H1 (cell line): Measurements from ENCODE around the gene GRIA4. TPM values are rescaled to one million over a fixed set of nuclear protein-coding genes. Genes with fewer than 3 reads are reported as not detected.

Source experiments
- polyA plus RNA-seq, 7 experiments: library from polyadenylated mRNA; depleted of rRNA in 3 of 7; stranded (reverse) in 5 of 7; unstranded in 2 of 7; fragments of >200 nt in 5 of 7; fragments of 200-250 nt in 2 of 7; gene quantifications; 1 replicate in 5 of 7; 2 replicates in 1 of 7; 4 replicates in 1 of 7; pipeline versions ENCODE4 v1.2.1 to v1.2.3, GENCODE V29; 2011 to 2013; ENCODE audit warnings: missing spikeins in 2 of 7, mixed read lengths in 2 of 7
- total RNA-seq: library from RNA; stranded (reverse); fragmentation: NEBNext Ultra II Directional; extraction: Animal tissue kit (Norgen Biotek cat#: 25700); gene quantifications from 2 replicates; pipeline ENCODE4 v1.2.1, GENCODE V29; 2021
- TF ChIP-seq, protein P1 (sequence below): fragments of 300-600 bp; sonication (generic); IDR thresholded peaks from 2 replicates; pipeline ENCODE4 v1.7.1; 2012; ENCODE audit warnings: low read length, moderate library complexity, mild to moderate bottlenecking, inconsistent platforms; ENCODE audit not compliant: insufficient replicate concordance

Gene GRIA4
- total and polyA plus RNA-seq, 2 of the 8 experiments (the other 6 are each of a cell fraction or from before 2014, with no cell fraction given) = 12.5 to 21.8 TPM

DNA sequence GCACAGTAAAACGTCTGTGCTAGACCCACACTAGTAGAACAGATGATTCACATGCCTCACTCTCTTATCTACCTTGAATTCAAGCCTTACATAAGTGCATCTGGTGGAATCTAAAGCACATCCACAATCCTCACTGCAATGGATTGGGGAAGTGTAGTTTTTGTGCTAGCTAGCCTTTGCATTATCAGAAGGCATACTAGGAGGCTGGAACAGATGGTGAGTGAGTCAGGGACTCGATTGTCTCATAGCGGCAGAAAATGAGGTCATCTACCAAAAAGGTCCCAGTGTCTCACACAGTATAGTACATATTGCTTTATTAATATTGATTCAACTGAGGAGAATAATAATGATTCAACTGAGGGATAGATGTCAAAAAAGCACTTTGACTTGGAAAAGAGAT, 402.9 kb downstream of the GRIA4 start (continued):
- TF ChIP-seq, protein P1, sequence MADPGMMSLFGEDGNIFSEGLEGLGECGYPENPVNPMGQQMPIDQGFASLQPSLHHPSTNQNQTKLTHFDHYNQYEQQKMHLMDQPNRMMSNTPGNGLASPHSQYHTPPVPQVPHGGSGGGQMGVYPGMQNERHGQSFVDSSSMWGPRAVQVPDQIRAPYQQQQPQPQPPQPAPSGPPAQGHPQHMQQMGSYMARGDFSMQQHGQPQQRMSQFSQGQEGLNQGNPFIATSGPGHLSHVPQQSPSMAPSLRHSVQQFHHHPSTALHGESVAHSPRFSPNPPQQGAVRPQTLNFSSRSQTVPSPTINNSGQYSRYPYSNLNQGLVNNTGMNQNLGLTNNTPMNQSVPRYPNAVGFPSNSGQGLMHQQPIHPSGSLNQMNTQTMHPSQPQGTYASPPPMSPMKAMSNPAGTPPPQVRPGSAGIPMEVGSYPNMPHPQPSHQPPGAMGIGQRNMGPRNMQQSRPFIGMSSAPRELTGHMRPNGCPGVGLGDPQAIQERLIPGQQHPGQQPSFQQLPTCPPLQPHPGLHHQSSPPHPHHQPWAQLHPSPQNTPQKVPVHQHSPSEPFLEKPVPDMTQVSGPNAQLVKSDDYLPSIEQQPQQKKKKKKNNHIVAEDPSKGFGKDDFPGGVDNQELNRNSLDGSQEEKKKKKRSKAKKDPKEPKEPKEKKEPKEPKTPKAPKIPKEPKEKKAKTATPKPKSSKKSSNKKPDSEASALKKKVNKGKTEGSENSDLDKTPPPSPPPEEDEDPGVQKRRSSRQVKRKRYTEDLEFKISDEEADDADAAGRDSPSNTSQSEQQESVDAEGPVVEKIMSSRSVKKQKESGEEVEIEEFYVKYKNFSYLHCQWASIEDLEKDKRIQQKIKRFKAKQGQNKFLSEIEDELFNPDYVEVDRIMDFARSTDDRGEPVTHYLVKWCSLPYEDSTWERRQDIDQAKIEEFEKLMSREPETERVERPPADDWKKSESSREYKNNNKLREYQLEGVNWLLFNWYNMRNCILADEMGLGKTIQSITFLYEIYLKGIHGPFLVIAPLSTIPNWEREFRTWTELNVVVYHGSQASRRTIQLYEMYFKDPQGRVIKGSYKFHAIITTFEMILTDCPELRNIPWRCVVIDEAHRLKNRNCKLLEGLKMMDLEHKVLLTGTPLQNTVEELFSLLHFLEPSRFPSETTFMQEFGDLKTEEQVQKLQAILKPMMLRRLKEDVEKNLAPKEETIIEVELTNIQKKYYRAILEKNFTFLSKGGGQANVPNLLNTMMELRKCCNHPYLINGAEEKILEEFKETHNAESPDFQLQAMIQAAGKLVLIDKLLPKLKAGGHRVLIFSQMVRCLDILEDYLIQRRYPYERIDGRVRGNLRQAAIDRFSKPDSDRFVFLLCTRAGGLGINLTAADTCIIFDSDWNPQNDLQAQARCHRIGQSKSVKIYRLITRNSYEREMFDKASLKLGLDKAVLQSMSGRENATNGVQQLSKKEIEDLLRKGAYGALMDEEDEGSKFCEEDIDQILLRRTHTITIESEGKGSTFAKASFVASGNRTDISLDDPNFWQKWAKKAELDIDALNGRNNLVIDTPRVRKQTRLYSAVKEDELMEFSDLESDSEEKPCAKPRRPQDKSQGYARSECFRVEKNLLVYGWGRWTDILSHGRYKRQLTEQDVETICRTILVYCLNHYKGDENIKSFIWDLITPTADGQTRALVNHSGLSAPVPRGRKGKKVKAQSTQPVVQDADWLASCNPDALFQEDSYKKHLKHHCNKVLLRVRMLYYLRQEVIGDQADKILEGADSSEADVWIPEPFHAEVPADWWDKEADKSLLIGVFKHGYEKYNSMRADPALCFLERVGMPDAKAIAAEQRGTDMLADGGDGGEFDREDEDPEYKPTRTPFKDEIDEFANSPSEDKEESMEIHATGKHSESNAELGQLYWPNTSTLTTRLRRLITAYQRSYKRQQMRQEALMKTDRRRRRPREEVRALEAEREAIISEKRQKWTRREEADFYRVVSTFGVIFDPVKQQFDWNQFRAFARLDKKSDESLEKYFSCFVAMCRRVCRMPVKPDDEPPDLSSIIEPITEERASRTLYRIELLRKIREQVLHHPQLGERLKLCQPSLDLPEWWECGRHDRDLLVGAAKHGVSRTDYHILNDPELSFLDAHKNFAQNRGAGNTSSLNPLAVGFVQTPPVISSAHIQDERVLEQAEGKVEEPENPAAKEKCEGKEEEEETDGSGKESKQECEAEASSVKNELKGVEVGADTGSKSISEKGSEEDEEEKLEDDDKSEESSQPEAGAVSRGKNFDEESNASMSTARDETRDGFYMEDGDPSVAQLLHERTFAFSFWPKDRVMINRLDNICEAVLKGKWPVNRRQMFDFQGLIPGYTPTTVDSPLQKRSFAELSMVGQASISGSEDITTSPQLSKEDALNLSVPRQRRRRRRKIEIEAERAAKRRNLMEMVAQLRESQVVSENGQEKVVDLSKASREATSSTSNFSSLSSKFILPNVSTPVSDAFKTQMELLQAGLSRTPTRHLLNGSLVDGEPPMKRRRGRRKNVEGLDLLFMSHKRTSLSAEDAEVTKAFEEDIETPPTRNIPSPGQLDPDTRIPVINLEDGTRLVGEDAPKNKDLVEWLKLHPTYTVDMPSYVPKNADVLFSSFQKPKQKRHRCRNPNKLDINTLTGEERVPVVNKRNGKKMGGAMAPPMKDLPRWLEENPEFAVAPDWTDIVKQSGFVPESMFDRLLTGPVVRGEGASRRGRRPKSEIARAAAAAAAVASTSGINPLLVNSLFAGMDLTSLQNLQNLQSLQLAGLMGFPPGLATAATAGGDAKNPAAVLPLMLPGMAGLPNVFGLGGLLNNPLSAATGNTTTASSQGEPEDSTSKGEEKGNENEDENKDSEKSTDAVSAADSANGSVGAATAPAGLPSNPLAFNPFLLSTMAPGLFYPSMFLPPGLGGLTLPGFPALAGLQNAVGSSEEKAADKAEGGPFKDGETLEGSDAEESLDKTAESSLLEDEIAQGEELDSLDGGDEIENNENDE = no peak
